ENCODE measurements around the gene SLC9A9.
"Not testable (repeated sequence)": the region's sequence is repeated elsewhere in the genome, so short reads cannot be mapped to it uniquely, and the experiment has no call there.

SLC9A9 gene

GRCh38 chr3:143551761-143552160, 296.5 kb downstream of the SLC9A9 start:
- DNase-seq (ENCODE audit: low read depth), result no peak

DNA sequence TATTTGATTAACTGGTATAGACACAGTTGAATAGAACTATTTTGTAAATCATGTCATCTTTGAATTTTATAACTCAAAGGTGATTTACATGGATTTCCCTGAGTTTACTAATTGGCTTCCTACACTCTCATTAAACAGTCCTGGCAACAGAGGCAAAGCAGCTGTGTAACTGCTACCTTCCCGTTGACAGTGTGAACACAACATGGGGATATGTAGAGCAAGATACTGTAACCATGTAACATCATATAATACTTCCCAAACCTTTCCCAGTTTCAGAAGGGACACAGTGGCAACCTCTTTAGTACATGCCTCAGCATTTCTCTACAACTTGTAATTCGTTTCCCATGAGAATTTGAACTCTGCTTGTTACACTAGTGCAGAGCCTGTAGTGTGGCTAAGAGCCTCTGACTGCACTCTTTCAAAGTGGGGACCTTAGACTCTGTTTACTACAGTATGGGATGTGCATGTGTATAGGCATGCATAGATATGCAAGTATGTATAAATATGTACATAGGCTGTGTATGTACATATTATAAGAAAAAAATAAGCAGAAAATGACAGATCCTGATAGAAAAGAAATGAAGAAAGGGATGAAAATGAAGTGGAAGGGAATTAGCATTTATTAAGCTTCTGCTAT, 299.3 kb downstream of the SLC9A9 start:
- DNase-seq (ENCODE audit: low read depth), result no peak

- no peak for DNase-seq (ENCODE audit: low read depth)
These were observed 299.9 kb downstream of the SLC9A9 start for GRCh38 chr3:143548393-143548792.

DNA sequence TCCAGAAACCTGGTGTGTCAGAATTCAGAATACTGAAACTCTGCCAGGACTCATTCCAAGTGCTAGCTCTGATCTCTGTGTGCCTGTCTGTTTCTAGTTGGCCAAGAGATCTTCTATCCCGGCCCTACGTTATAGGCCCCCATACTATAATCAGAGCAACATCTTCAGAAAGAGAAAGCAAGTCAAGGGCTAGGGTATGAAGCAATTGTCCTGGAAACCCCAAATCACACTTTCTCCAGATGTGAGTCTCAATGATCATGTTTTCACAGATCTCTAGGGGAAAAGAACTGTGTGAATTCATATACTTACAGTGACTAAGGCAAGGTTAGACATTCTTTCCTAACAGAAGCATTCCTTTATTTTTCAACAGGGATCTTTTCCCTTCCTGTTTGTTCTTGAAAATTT, 309.7 kb downstream of the SLC9A9 start:
- DNase-seq (ENCODE audit: low read depth), result peak; percentile 72

GRCh38 chr3:143538061-143538460, 310.2 kb downstream of the SLC9A9 start:
- DNase-seq (ENCODE audit: low read depth), result no peak

- peak; percentile 40 for DNase-seq (ENCODE audit: low read depth)
These were observed 311.3 kb downstream of the SLC9A9 start for GRCh38 chr3:143536817-143537535.

DNA sequence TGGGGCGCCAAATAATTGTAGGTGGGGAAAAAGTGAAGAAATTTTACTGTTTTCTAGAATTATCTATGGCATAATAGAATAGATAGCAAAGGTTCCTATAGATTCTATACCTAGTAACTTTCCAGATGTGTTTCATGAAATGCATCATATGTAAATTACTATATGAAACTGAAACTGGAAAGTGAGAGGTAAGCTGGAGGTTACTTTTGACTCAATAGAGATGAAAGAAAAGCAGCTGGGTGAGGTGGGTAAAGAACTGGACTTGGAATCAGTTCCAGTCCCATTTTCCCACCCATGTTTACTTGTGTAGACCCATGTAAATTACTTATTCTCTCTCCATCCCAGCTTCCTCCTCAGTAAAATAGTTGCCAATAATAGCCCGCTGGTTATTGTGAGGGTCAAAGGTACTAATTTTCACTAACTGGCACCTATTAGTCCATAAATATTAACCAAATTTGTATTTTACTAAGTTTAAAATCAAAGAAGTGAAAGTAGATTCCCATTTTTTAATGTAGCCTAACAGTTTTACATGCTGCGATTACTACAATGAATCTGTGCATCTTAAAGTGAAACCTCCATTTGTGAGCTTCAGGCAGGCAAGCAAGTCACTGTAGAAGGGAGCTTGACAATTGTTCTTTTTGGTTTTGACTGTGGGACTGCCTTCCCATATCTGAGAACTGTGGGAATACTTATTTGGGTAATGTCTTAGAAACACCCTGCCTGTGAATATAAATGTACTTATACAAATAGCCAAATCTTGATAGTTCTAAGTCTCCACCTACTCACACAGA, 312.1 kb downstream of the SLC9A9 start:
- DNase-seq (ENCODE audit: low read depth), result no peak

GRCh38 chr3:143533391-143533790, 314.9 kb downstream of the SLC9A9 start:
- DNase-seq (ENCODE audit: low read depth), result no peak

- no peak for DNase-seq (ENCODE audit: low read depth)
These were observed 316.2 kb downstream of the SLC9A9 start for GRCh38 chr3:143532091-143532490.

DNA sequence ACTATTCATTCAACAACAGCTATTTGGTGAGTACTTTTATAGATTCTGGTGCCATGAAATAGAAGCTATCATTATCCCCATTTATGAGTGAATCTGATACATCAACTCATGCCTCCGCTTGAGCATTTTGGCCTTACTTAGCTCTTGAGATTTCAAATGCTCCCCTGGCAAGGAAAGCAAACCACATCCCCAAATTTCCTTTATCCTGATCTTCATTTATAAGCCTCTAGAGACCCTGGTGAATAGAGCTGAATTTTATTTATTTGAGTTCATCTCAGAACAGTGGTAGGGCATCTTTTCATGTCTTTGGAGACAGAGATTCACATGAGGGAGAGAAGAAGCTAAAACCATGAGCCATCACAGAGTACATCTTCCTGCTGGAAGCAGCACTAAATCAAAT, 317.2 kb downstream of the SLC9A9 start:
- no peak for DNase-seq (ENCODE audit: low read depth)

GRCh38 chr3:143529798-143530197, 318.5 kb downstream of the SLC9A9 start:
- no peak for DNase-seq (ENCODE audit: low read depth)

- DNase-seq (ENCODE audit: low read depth), result no peak
These were observed 319.2 kb downstream of the SLC9A9 start for GRCh38 chr3:143529018-143529478.

DNA sequence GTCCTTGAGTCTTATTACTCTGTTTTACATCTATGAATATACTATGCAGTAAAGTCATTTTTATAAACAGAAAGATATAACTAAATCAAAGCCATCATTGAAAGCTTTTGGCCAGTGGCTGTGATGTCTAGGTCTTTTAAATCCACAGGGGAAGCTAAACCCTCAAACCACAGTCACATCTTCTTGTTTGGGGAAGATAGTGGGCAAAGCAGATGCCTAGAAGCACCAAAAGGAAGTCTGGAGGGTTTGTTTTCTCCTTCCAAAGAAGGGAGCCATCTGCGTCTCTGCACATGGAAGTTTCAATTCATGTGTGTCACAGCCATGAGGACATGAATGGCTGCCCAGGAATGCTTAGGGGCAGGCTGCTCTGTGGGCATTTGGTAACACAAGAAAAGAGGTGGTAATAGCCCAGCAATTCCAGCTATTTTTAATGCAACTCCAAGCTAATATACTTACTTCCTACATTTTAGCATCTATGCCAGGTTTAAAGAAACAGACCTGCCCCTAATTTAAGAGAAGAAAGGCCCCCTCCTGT, 322.2 kb downstream of the SLC9A9 start:
- no peak for DNase-seq (ENCODE audit: low read depth)

DNA sequence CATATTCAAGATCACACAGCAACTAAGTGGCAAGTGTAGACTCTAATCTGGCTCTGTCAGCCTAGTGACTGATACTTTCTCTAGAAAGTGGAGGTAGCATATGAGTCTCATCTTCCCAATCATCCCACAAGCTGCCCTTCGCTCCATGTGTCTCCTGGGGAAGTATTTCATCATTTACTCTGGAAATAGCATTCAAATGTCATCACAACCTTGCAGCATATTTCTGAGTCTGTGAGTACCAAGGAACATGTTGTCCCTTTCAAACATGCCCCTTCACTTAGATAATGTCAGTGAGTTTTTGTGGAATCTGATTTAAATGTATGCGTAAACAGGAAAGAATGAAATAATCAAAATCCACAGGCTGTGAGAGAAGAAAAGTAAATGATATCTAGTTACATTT, 322.9 kb downstream of the SLC9A9 start:
- DNase-seq (ENCODE audit: low read depth), result no peak

GRCh38 chr3:143521803-143522202, 326.5 kb downstream of the SLC9A9 start:
- DNase-seq (ENCODE audit: low read depth), result no peak

DNA sequence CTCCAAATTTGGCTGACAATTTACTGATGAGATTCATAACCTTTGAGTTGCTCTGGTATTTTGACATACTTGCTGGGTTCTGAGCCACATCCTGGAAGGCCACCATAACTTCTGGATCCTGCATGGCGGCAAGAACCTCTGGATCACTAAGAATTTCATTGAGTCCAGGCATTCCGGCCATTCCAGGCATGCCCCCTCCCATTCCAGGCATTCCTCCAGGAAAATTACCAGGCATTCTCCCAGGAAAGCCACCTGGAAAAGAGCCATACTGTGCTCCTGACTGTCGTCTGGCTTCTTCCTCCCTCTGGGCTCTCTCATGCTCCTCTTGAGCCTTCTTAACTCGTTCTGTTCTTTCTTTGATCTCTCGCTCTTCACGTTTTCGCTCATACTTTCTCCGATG, 331.1 kb downstream of the SLC9A9 start:
- DNase-seq (ENCODE audit: low read depth), result not testable (repeated sequence)

DNA sequence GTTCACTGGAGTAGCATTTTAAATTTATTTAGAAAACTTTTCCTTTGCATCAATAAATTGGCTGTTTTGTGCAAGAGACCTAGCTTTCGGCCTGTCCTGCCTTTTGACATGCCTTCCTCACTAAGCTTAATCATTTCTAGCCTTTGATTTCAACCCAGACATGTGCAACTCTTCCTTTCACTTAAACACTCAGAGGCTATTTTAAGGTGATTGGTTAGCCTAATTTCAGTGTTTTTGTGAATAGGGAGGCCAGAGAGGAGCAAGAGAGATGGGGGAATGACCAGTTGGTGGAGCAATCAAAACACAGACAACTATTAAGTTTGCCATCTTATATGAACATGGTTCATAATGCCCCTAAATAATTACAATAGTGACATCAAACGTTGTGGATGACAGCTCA, 333.4 kb downstream of the SLC9A9 start:
- no peak for DNase-seq (ENCODE audit: low read depth)

- DNase-seq (ENCODE audit: low read depth), result no peak
These were observed 334.2 kb downstream of the SLC9A9 start for GRCh38 chr3:143514109-143514508.

GRCh38 chr3:143511174-143511879, 336.9 kb downstream of the SLC9A9 start:
- DNase-seq (ENCODE audit: low read depth), result no peak

GRCh38 chr3:143510601-143511000, 337.7 kb downstream of the SLC9A9 start:
- DNase-seq (ENCODE audit: low read depth), result no peak

- peak; percentile 45 for DNase-seq (ENCODE audit: low read depth)
These were observed 340.3 kb downstream of the SLC9A9 start for GRCh38 chr3:143507735-143508580.

Data from GM04503 (cell line).